NOMO-1 treated with DMSO at 0.1 percent for 48 hours (cell line): ENCODE results near the gene DAPK1.

Experiments
- DNase-seq: peaks from one replicate; lab custom pipeline; 2025; ENCODE audit not compliant: unreplicated experiment; lab: John Stamatoyannopoulos, UW

DAPK1 gene

GRCh38 chr9:87681271-87682061, 183.8 kb downstream of the DAPK1 start:
- DNase-seq: no peak

GRCh38 chr9:87682085-87682484, 184.4 kb downstream of the DAPK1 start:
- no peak for DNase-seq

GRCh38 chr9:87682618-87683017, 185.0 kb downstream of the DAPK1 start:
- no peak for DNase-seq

- DNase-seq: no peak
These were observed 186.3 kb downstream of the DAPK1 start for GRCh38 chr9:87683751-87684626.

- no peak for DNase-seq
These were observed 187.1 kb downstream of the DAPK1 start for GRCh38 chr9:87684627-87685219.

- DNase-seq: no peak
These were observed 187.8 kb downstream of the DAPK1 start for GRCh38 chr9:87685441-87685840.

- DNase-seq: peak; percentile 46
These were observed 188.3 kb downstream of the DAPK1 start for GRCh38 chr9:87685871-87686519.

- no peak for DNase-seq
These were observed 188.9 kb downstream of the DAPK1 start for GRCh38 chr9:87686520-87687090.

GRCh38 chr9:87687207-87687606, 189.5 kb downstream of the DAPK1 start:
- DNase-seq: no peak

GRCh38 chr9:87694236-87694755, 196.6 kb downstream of the DAPK1 start:
- DNase-seq: no peak

GRCh38 chr9:87695523-87695922, 197.9 kb downstream of the DAPK1 start:
- no peak for DNase-seq

- DNase-seq: no peak
These were observed 199.0 kb downstream of the DAPK1 start for GRCh38 chr9:87696641-87697040.

- no peak for DNase-seq
These were observed 200.6 kb downstream of the DAPK1 start for GRCh38 chr9:87698069-87698809.

- DNase-seq: no peak
These were observed 202.2 kb downstream of the DAPK1 start for GRCh38 chr9:87699835-87700234.

GRCh38 chr9:87701491-87701890, 203.8 kb downstream of the DAPK1 start:
- DNase-seq: no peak

- DNase-seq: no peak
These were observed 204.3 kb downstream of the DAPK1 start for GRCh38 chr9:87701931-87702421.

- DNase-seq: no peak
These were observed 205.3 kb downstream of the DAPK1 start for GRCh38 chr9:87702921-87703320.

GRCh38 chr9:87703636-87704276, 206.1 kb downstream of the DAPK1 start:
- DNase-seq: no peak

GRCh38 chr9:87704342-87704741, 206.7 kb downstream of the DAPK1 start:
- no peak for DNase-seq
